WTC11 (cell line): ENCODE measurements around the gene CEP68. TPM values are rescaled to one million over a fixed set of nuclear protein-coding genes. Genes with fewer than 3 reads are reported as not detected.

Experiments used
- ATAC-seq: fragments of 200-7000 bp; cut with Tn5 transposase; 2 replicates; pipeline ENCODE4 v1.10.0; 2021; ENCODE audit warnings: mild to moderate bottlenecking, moderate library complexity
- CTCF ChIA-PET: fragments of 300-600 bp; sonication (Branson Sonifier 250); formaldehyde crosslinking; loops from one replicate; lab custom pipeline; 2021; ENCODE audit warnings: antibody characterized with exemption; lab: Charles Lee
- POLR2A ChIA-PET: fragments of 350-600 bp; sonication (Branson Sonifier 250); formaldehyde crosslinking; loops from one replicate; lab custom pipeline; 2021; ENCODE audit warnings: antibody characterized with exemption; lab: Charles Lee
- DNase-seq: peaks from one replicate; pipeline ENCODE4 v3.0.0; 2021; ENCODE audit warnings: low spot score
- H3K27ac Mint-ChIP-seq: 2 replicates; pipeline ENCODE4 v1.8.0; 2021; ENCODE audit warnings: mixed read lengths
- H3K27me3 Mint-ChIP-seq: 2 replicates; pipeline ENCODE4 v1.8.0; 2021; ENCODE audit warnings: low read depth, mild to moderate bottlenecking, moderate library complexity, mixed read lengths
- H3K36me3 Mint-ChIP-seq: 2 replicates; pipeline ENCODE4 v1.8.0; 2021; ENCODE audit warnings: mixed read lengths
- H3K4me1 Mint-ChIP-seq: 2 replicates; pipeline ENCODE4 v1.8.0; 2022; ENCODE audit warnings: mixed read lengths
- H3K4me3 Mint-ChIP-seq: 2 replicates; pipeline ENCODE4 v1.8.0; 2021; ENCODE audit warnings: mild to moderate bottlenecking, moderate library complexity, mixed read lengths
- H3K9me3 Mint-ChIP-seq: 2 replicates; pipeline ENCODE4 v1.8.0; 2021; ENCODE audit warnings: mixed read lengths
- AR ChIP-seq: fragments of 250-450 bp; sonication (Bioruptor Pico); IDR thresholded peaks from 2 replicates; pipeline ENCODE4 v1.9.0; 2021; ENCODE audit warnings: mild to moderate bottlenecking
- ATF3 ChIP-seq: sonication (generic); formaldehyde crosslinking; conservative IDR thresholded peaks from 2 replicates; pipeline ENCODE4 v1.8.1; 2022; ENCODE audit warnings: mild to moderate bottlenecking, missing genetic modification reagents
- CTCF ChIP-seq: fragments of 200-600 bp; IDR thresholded peaks from 2 replicates; pipeline ENCODE4 v1.8.0; 2022; ENCODE audit warnings: antibody characterized with exemption
- E2F1 ChIP-seq: sonication (generic); formaldehyde crosslinking; IDR thresholded peaks from 2 replicates; pipeline ENCODE4 v1.8.0; 2022; ENCODE audit warnings: mild to moderate bottlenecking, missing genetic modification reagents
- E2F4 ChIP-seq: sonication (generic); formaldehyde crosslinking; IDR thresholded peaks from 2 replicates; pipeline ENCODE4 v1.8.1; 2022; ENCODE audit warnings: low read depth, mild to moderate bottlenecking, moderate library complexity, missing genetic modification reagents, borderline replicate concordance
- ELF4 ChIP-seq: sonication (generic); formaldehyde crosslinking; IDR thresholded peaks from 2 replicates; pipeline ENCODE4 v1.8.1; 2022; ENCODE audit warnings: low read depth, mild to moderate bottlenecking, moderate library complexity, missing genetic modification reagents
- EMX1 ChIP-seq: fragments of 250-450 bp; sonication (Bioruptor Pico); IDR thresholded peaks from 2 replicates; pipeline ENCODE4 v1.8.0; 2021; ENCODE audit warnings: mild to moderate bottlenecking
- ETV6 ChIP-seq: sonication (generic); formaldehyde crosslinking; IDR thresholded peaks from 2 replicates; pipeline ENCODE4 v1.8.1; 2022; ENCODE audit warnings: mild to moderate bottlenecking, missing genetic modification reagents
- FOXK1 ChIP-seq: sonication (generic); formaldehyde crosslinking; IDR thresholded peaks from 2 replicates; pipeline ENCODE4 v1.8.0; 2022; ENCODE audit warnings: mild to moderate bottlenecking, moderate library complexity, missing genetic modification reagents
- GTF2I ChIP-seq: fragments of 250-450 bp; sonication (Bioruptor Pico); conservative IDR thresholded peaks from 2 replicates; pipeline ENCODE4 v1.4.0; 2021; ENCODE audit warnings: mild to moderate bottlenecking
- HMGXB4 ChIP-seq: sonication (generic); formaldehyde crosslinking; IDR thresholded peaks from 2 replicates; pipeline ENCODE4 v1.8.1; 2023; ENCODE audit warnings: mild to moderate bottlenecking, moderate library complexity, missing genetic modification reagents
- IRF2 ChIP-seq: sonication (generic); formaldehyde crosslinking; IDR thresholded peaks from 2 replicates; pipeline ENCODE4 v1.8.0; 2022; ENCODE audit warnings: low read depth, missing genetic modification reagents, borderline replicate concordance
- JUN ChIP-seq: sonication (generic); formaldehyde crosslinking; IDR thresholded peaks from 2 replicates; pipeline ENCODE4 v1.8.0; 2023; ENCODE audit warnings: mild to moderate bottlenecking, missing genetic modification reagents
- MAX ChIP-seq: sonication (generic); formaldehyde crosslinking; IDR thresholded peaks from 2 replicates; pipeline ENCODE4 v1.8.0; 2022; ENCODE audit warnings: mild to moderate bottlenecking, missing genetic modification reagents
- MLX ChIP-seq: sonication (generic); formaldehyde crosslinking; IDR thresholded peaks from 2 replicates; pipeline ENCODE4 v1.8.1; 2023; ENCODE audit warnings: mild to moderate bottlenecking, missing genetic modification reagents, moderate library complexity
- NFATC4 ChIP-seq: fragments of 250-450 bp; sonication (Bioruptor Pico); IDR thresholded peaks from 2 replicates; pipeline ENCODE4 v1.9.0; 2021; ENCODE audit warnings: mild to moderate bottlenecking
- RORB ChIP-seq: fragments of 250-450 bp; sonication (Bioruptor Pico); IDR thresholded peaks from 2 replicates; pipeline ENCODE4 v1.9.0; 2021; ENCODE audit warnings: mild to moderate bottlenecking
- SOX15 ChIP-seq: fragments of 250-450 bp; sonication (Bioruptor Pico); IDR thresholded peaks from 2 replicates; pipeline ENCODE4 v1.9.0; 2021; ENCODE audit warnings: mild to moderate bottlenecking
- ZBTB21 ChIP-seq: sonication (generic); formaldehyde crosslinking; IDR thresholded peaks from 2 replicates; pipeline ENCODE4 v1.8.1; 2023; ENCODE audit warnings: mild to moderate bottlenecking, missing genetic modification reagents, borderline replicate concordance
- ZMAT4 ChIP-seq: fragments of 250-450 bp; sonication (Bioruptor Pico); IDR thresholded peaks from 2 replicates; pipeline ENCODE4 v1.9.0; 2021; ENCODE audit warnings: mild to moderate bottlenecking
- ZNF671 ChIP-seq: fragments of 250-450 bp; sonication (Bioruptor Pico); IDR thresholded peaks from 2 replicates; pipeline ENCODE4 v1.8.0; 2021; ENCODE audit warnings: mild to moderate bottlenecking
- total RNA-seq: library from RNA; stranded (reverse); gene quantifications from 3 replicates; pipeline ENCODE4 v1.2.3, GENCODE V29; 2021

CEP68 gene
- total RNA-seq, 1 experiment from 2014 or later, result 16.7 TPM

- no peaks in the 10 kb centered on the region for H3K4me1 Mint-ChIP-seq
- DNase-seq, result no peak
- no peaks in the 10 kb centered on the region for H3K27me3 Mint-ChIP-seq
- H3K27ac Mint-ChIP-seq, result peak overlapping the region; percentile 61
- CTCF ChIA-PET, result interaction anchor here (0.6 kb wide), 1 partner anchor 34 kb away, joined by 3 read pairs; no protein-coding TSS in a partner anchor
- TF ChIP-seq GTF2I (CRISPR knock-in tag), result no peak
- TF ChIP-seq EMX1 (CRISPR knock-in tag), result no peak
- no peak for TF ChIP-seq FOXK1 (CRISPR knock-in tag)
- no peak for TF ChIP-seq ZNF671 (CRISPR knock-in tag)
- no peak for TF ChIP-seq ELF4 (CRISPR knock-in tag)
- no peak for TF ChIP-seq MAX (CRISPR knock-in tag)
- TF ChIP-seq AR (CRISPR knock-in tag), result no peak
- no peak for TF ChIP-seq ATF3 (CRISPR knock-in tag)
- no peak for TF ChIP-seq E2F4 (CRISPR knock-in tag)
- TF ChIP-seq IRF2 (CRISPR knock-in tag), result no peak
- no peak for TF ChIP-seq ZBTB21
- TF ChIP-seq HMGXB4 (CRISPR knock-in tag), result no peak
- TF ChIP-seq, all 79 proteins: peak for 0
- POLR2A ChIA-PET, result no interaction called here
- H3K4me3 Mint-ChIP-seq, result no peak overlapping the region
- peaks cover 41% of the 10 kb centered on the region for H3K36me3 Mint-ChIP-seq
- ATAC-seq, result no peak
- H3K9me3 Mint-ChIP-seq, result no peaks in the 10 kb centered on the region
Observed at GRCh38 chr2:65098741-65099140, 42.5 kb downstream of the CEP68 start.

- ChIA-PET CTCF (interaction anchor here (0.6 to 1.4 kb wide), 2 partner anchors 35 to 68 kb away, joined by 3 to 4 read pairs; no protein-coding TSS in a partner anchor), POLR2A (no interaction called here)
- no peak overlapping the region for H3K27ac Mint-ChIP-seq
- H3K27me3 Mint-ChIP-seq, result no peaks in the 10 kb centered on the region
- DNase-seq (no peak), ATAC-seq (no peak)
- peaks cover 41% of the 10 kb centered on the region for H3K36me3 Mint-ChIP-seq
- no peaks in the 10 kb centered on the region for H3K4me1 Mint-ChIP-seq
- H3K4me3 Mint-ChIP-seq, result no peak overlapping the region
- no peaks in the 10 kb centered on the region for H3K9me3 Mint-ChIP-seq
- TF ChIP-seq NFATC4 (CRISPR knock-in tag) (no peak), E2F1 (CRISPR knock-in tag) (no peak), ZMAT4 (no peak), CTCF (no peak), JUN (no peak), SOX15 (CRISPR knock-in tag) (no peak), E2F4 (CRISPR knock-in tag) (no peak), RORB (CRISPR knock-in tag) (no peak), ETV6 (no peak), EMX1 (CRISPR knock-in tag) (no peak), MLX (CRISPR knock-in tag) (no peak)
Observed at GRCh38 chr2:65101071-65101470, 44.9 kb downstream of the CEP68 start.
